ENCODE results near the gene SLC26A2. TPM values are rescaled to one million over a fixed set of nuclear protein-coding genes. Genes with fewer than 3 reads are reported as not detected.

The SLC26A2 gene
- total RNA-seq, 1 donor from 2014 or later = 1.8 TPM

- no peak for FAIRE-seq
- no peak for TF ChIP-seq CTCF (IDR thresholded peaks at IDR 0.05; ENCODE audit: insufficient read depth, low read length, severe bottlenecking)
- Histone ChIP-seq H3K4me3 (ENCODE audit: low read depth, low read length) (no peak overlapping the region), H3K27me3 (ENCODE audit: control insufficient read depth, insufficient read depth, low read length) (no peaks in the 10 kb centered on the region), H3K36me3 (ENCODE audit: control insufficient read depth, insufficient read depth, low read length) (peaks cover 1% of the 10 kb centered on the region)
- no peak for DNase-seq (ENCODE audit: low read depth)
Measured at GRCh38 chr5:149975409-149975808, 14.9 kb downstream of the SLC26A2 start.

GRCh38 chr5:149979896-149980295, 19.3 kb downstream of the SLC26A2 start:
- peaks cover 1% of the 10 kb centered on the region for H3K36me3 ChIP-seq (ENCODE audit: control insufficient read depth, insufficient read depth, low read length)
- H3K27me3 ChIP-seq (ENCODE audit: control insufficient read depth, insufficient read depth, low read length) = no peaks in the 10 kb centered on the region
- H3K4me3 ChIP-seq (ENCODE audit: low read depth, low read length) = no peak overlapping the region
- FAIRE-seq (no peak), DNase-seq (ENCODE audit: low read depth) (no peak)
- no peak for TF ChIP-seq CTCF (IDR thresholded peaks at IDR 0.05; ENCODE audit: insufficient read depth, low read length, severe bottlenecking)

- peaks cover 1% of the 10 kb centered on the region for H3K36me3 ChIP-seq (ENCODE audit: control insufficient read depth, insufficient read depth, low read length)
- DNase-seq (ENCODE audit: low read depth) = no peak
- TF ChIP-seq CTCF (IDR thresholded peaks at IDR 0.05; ENCODE audit: insufficient read depth, low read length, severe bottlenecking) = no peak
- no peaks in the 10 kb centered on the region for H3K27me3 ChIP-seq (ENCODE audit: control insufficient read depth, insufficient read depth, low read length)
- no peak overlapping the region for H3K4me3 ChIP-seq (ENCODE audit: low read depth, low read length)
- no peak for FAIRE-seq
Measured at GRCh38 chr5:149981206-149981605, 20.6 kb downstream of the SLC26A2 start.

- FAIRE-seq (no peak), DNase-seq (ENCODE audit: low read depth) (no peak)
- Histone ChIP-seq H3K36me3 (ENCODE audit: control insufficient read depth, insufficient read depth, low read length) (peaks cover 1% of the 10 kb centered on the region), H3K27me3 (ENCODE audit: control insufficient read depth, insufficient read depth, low read length) (no peaks in the 10 kb centered on the region), H3K4me3 (ENCODE audit: low read depth, low read length) (no peak overlapping the region)
- TF ChIP-seq CTCF (IDR thresholded peaks at IDR 0.05; ENCODE audit: insufficient read depth, low read length, severe bottlenecking) = no peak
Measured at GRCh38 chr5:149982505-149982904, 21.9 kb downstream of the SLC26A2 start.

GRCh38 chr5:149988126-149988525, 27.6 kb downstream of the SLC26A2 start:
- no peak for FAIRE-seq
- H3K36me3 ChIP-seq (ENCODE audit: control insufficient read depth, insufficient read depth, low read length) = no peaks in the 10 kb centered on the region

More at GRCh38 chr5:149988126-149988525, 27.6 kb downstream of the SLC26A2 start:
- TF ChIP-seq CTCF (IDR thresholded peaks at IDR 0.05; ENCODE audit: insufficient read depth, low read length, severe bottlenecking) = no peak
- H3K27me3 ChIP-seq (ENCODE audit: control insufficient read depth, insufficient read depth, low read length) = no peaks in the 10 kb centered on the region
- H3K4me3 ChIP-seq (ENCODE audit: low read depth, low read length) = no peak overlapping the region
- DNase-seq (ENCODE audit: low read depth) = no peak
